WTC11 (cell line): Measurements from ENCODE around the gene SIK2. TPM values are rescaled to one million over a fixed set of nuclear protein-coding genes. Genes with fewer than 3 reads are reported as not detected.
"Not testable (repeated sequence)": the region's sequence is repeated elsewhere in the genome, so short reads cannot be mapped to it uniquely, and the experiment has no call there.

Source experiments
- ATAC-seq: fragments of 200-7000 bp; cut with Tn5 transposase; 2 replicates; pipeline ENCODE4 v1.10.0; 2021; ENCODE audit warnings: mild to moderate bottlenecking, moderate library complexity
- CTCF ChIA-PET: fragments of 300-600 bp; sonication (Branson Sonifier 250); formaldehyde crosslinking; loops from one replicate; lab custom pipeline; 2021; ENCODE audit warnings: antibody characterized with exemption; lab: Charles Lee
- POLR2A ChIA-PET: fragments of 350-600 bp; sonication (Branson Sonifier 250); formaldehyde crosslinking; loops from one replicate; lab custom pipeline; 2021; ENCODE audit warnings: antibody characterized with exemption; lab: Charles Lee
- DNase-seq: peaks from one replicate; pipeline ENCODE4 v3.0.0; 2021; ENCODE audit warnings: low spot score
- H3K27ac Mint-ChIP-seq: 2 replicates; pipeline ENCODE4 v1.8.0; 2021; ENCODE audit warnings: mixed read lengths
- H3K27me3 Mint-ChIP-seq: 2 replicates; pipeline ENCODE4 v1.8.0; 2021; ENCODE audit warnings: low read depth, mild to moderate bottlenecking, moderate library complexity, mixed read lengths
- H3K36me3 Mint-ChIP-seq: 2 replicates; pipeline ENCODE4 v1.8.0; 2021; ENCODE audit warnings: mixed read lengths
- H3K4me1 Mint-ChIP-seq: 2 replicates; pipeline ENCODE4 v1.8.0; 2022; ENCODE audit warnings: mixed read lengths
- H3K4me3 Mint-ChIP-seq: 2 replicates; pipeline ENCODE4 v1.8.0; 2021; ENCODE audit warnings: mild to moderate bottlenecking, moderate library complexity, mixed read lengths
- H3K9me3 Mint-ChIP-seq: 2 replicates; pipeline ENCODE4 v1.8.0; 2021; ENCODE audit warnings: mixed read lengths
- ATF1 ChIP-seq: sonication (generic); formaldehyde crosslinking; IDR thresholded peaks from 2 replicates; pipeline ENCODE4 v1.8.1; 2023; ENCODE audit warnings: mild to moderate bottlenecking, moderate library complexity, missing genetic modification reagents
- CREB1 ChIP-seq: sonication (generic); formaldehyde crosslinking; IDR thresholded peaks from 2 replicates; pipeline ENCODE4 v1.8.0; 2023; ENCODE audit warnings: mild to moderate bottlenecking, missing genetic modification reagents
- ELF4 ChIP-seq: sonication (generic); formaldehyde crosslinking; IDR thresholded peaks from 2 replicates; pipeline ENCODE4 v1.8.1; 2022; ENCODE audit warnings: low read depth, mild to moderate bottlenecking, moderate library complexity, missing genetic modification reagents
- EMX1 ChIP-seq: fragments of 250-450 bp; sonication (Bioruptor Pico); IDR thresholded peaks from 2 replicates; pipeline ENCODE4 v1.8.0; 2021; ENCODE audit warnings: mild to moderate bottlenecking
- ERG ChIP-seq: fragments of 250-450 bp; sonication (Bioruptor Pico); IDR thresholded peaks from 2 replicates; pipeline ENCODE4 v1.8.0; 2021; ENCODE audit warnings: mild to moderate bottlenecking
- GRHL2 ChIP-seq: fragments of 250-450 bp; sonication (Bioruptor Pico); IDR thresholded peaks from 2 replicates; pipeline ENCODE4 v1.8.0; 2022; ENCODE audit warnings: mild to moderate bottlenecking, moderate library complexity; ENCODE audit not compliant: insufficient replicate concordance, severe bottlenecking
- MYBL2 ChIP-seq: sonication (generic); formaldehyde crosslinking; IDR thresholded peaks from 2 replicates; pipeline ENCODE4 v1.8.1; 2023; ENCODE audit warnings: mild to moderate bottlenecking, moderate library complexity, missing genetic modification reagents
- NFATC4 ChIP-seq: fragments of 250-450 bp; sonication (Bioruptor Pico); IDR thresholded peaks from 2 replicates; pipeline ENCODE4 v1.9.0; 2021; ENCODE audit warnings: mild to moderate bottlenecking
- NR3C1 ChIP-seq: sonication (generic); formaldehyde crosslinking; conservative IDR thresholded peaks from 2 replicates; pipeline ENCODE4 v1.8.1; 2023; ENCODE audit warnings: low read depth, mild to moderate bottlenecking, missing genetic modification reagents
- SMAD3 ChIP-seq: sonication (generic); formaldehyde crosslinking; IDR thresholded peaks from 2 replicates; pipeline ENCODE4 v1.8.0; 2022; ENCODE audit warnings: missing genetic modification reagents, mild to moderate bottlenecking, borderline replicate concordance
- STAT6 ChIP-seq: sonication (generic); formaldehyde crosslinking; conservative IDR thresholded peaks from 2 replicates; pipeline ENCODE4 v1.8.1; 2023; ENCODE audit warnings: mild to moderate bottlenecking, low read depth, missing genetic modification reagents, moderate library complexity
- TCF7 ChIP-seq: sonication (generic); formaldehyde crosslinking; IDR thresholded peaks from 2 replicates; pipeline ENCODE4 v1.8.0; 2022; ENCODE audit warnings: mild to moderate bottlenecking, low read depth, missing genetic modification reagents, moderate library complexity
- TEAD1 ChIP-seq: sonication (generic); formaldehyde crosslinking; IDR thresholded peaks from 2 replicates; pipeline ENCODE4 v1.8.0; 2022; ENCODE audit warnings: mild to moderate bottlenecking, missing genetic modification reagents
- TP53 ChIP-seq: sonication (generic); formaldehyde crosslinking; IDR thresholded peaks from 2 replicates; pipeline ENCODE4 v1.8.1; 2023; ENCODE audit warnings: mild to moderate bottlenecking, missing genetic modification reagents
- ZBTB21 ChIP-seq: sonication (generic); formaldehyde crosslinking; IDR thresholded peaks from 2 replicates; pipeline ENCODE4 v1.8.1; 2023; ENCODE audit warnings: mild to moderate bottlenecking, missing genetic modification reagents, borderline replicate concordance
- ZBTB43 ChIP-seq: sonication (generic); formaldehyde crosslinking; IDR thresholded peaks from 2 replicates; pipeline ENCODE4 v1.8.1; 2023; ENCODE audit warnings: mild to moderate bottlenecking, missing genetic modification reagents
- ZNF138 ChIP-seq: sonication (generic); formaldehyde crosslinking; conservative IDR thresholded peaks from 2 replicates; pipeline ENCODE4 v1.8.1; 2022; ENCODE audit warnings: mild to moderate bottlenecking, moderate library complexity, missing genetic modification reagents
- ZNF263 ChIP-seq: sonication (generic); formaldehyde crosslinking; IDR thresholded peaks from 2 replicates; pipeline ENCODE4 v1.8.1; 2022; ENCODE audit warnings: low read depth, mild to moderate bottlenecking, moderate library complexity, missing genetic modification reagents
- ZNF317 ChIP-seq: sonication (generic); formaldehyde crosslinking; IDR thresholded peaks from 2 replicates; pipeline ENCODE4 v1.8.1; 2023; ENCODE audit warnings: low read depth, mild to moderate bottlenecking, moderate library complexity, missing genetic modification reagents, borderline replicate concordance
- ZNF396 ChIP-seq: fragments of 250-450 bp; sonication (Bioruptor Pico); IDR thresholded peaks from 2 replicates; pipeline ENCODE4 v1.8.0; 2021; ENCODE audit warnings: mild to moderate bottlenecking, moderate library complexity, borderline replicate concordance
- total RNA-seq: library from RNA; stranded (reverse); gene quantifications from 3 replicates; pipeline ENCODE4 v1.2.3, GENCODE V29; 2021
- TF ChIP-seq, protein P1 (sequence below): sonication (generic); formaldehyde crosslinking; IDR thresholded peaks from 2 replicates; pipeline ENCODE4 v1.8.1; 2023; ENCODE audit warnings: mild to moderate bottlenecking, missing genetic modification reagents, moderate library complexity
- TF ChIP-seq, protein P2 (sequence below): sonication (generic); formaldehyde crosslinking; IDR thresholded peaks from 2 replicates; pipeline ENCODE4 v1.8.0; 2023; ENCODE audit warnings: mild to moderate bottlenecking, missing genetic modification reagents
- TF ChIP-seq, protein P3 (sequence below): sonication (generic); formaldehyde crosslinking; IDR thresholded peaks from 2 replicates; pipeline ENCODE4 v1.8.0; 2022; ENCODE audit warnings: mild to moderate bottlenecking, missing genetic modification reagents

Gene SIK2
- total RNA-seq, 1 experiment from 2014 or later, result 7.2 TPM

GRCh38 chr11:111644922-111645321 is 42.7 kb downstream of the SIK2 start:
- peaks cover 17% of the 10 kb centered on the region for H3K4me1 Mint-ChIP-seq
- H3K4me3 Mint-ChIP-seq, result no peak overlapping the region
- no peaks in the 10 kb centered on the region for H3K9me3 Mint-ChIP-seq
- POLR2A ChIA-PET, result no interaction called here
- H3K36me3 Mint-ChIP-seq, result no peaks in the 10 kb centered on the region
- TF ChIP-seq ZBTB21 (CRISPR knock-in tag) (no peak), ATF1 (CRISPR knock-in tag) (no peak), NR3C1 (no peak), GRHL2 (CRISPR knock-in tag) (no peak), STAT6 (CRISPR knock-in tag) (no peak), ZBTB43 (no peak), NFATC4 (CRISPR knock-in tag) (no peak)
- TF ChIP-seq, protein P1, sequence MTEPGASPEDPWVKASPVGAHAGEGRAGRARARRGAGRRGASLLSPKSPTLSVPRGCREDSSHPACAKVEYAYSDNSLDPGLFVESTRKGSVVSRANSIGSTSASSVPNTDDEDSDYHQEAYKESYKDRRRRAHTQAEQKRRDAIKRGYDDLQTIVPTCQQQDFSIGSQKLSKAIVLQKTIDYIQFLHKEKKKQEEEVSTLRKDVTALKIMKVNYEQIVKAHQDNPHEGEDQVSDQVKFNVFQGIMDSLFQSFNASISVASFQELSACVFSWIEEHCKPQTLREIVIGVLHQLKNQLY, result no peak
- TF ChIP-seq, all 79 proteins: peak for 0
- H3K27me3 Mint-ChIP-seq, result no peaks in the 10 kb centered on the region
- H3K27ac Mint-ChIP-seq, result no peak overlapping the region
- no peak for ATAC-seq
- CTCF ChIA-PET, result no interaction called here
- DNase-seq, result no peak

GRCh38 chr11:111645657-111646316 is 43.5 kb downstream of the SIK2 start:
- ATAC-seq, result no peak
- Mint-ChIP-seq H3K4me1 (peaks cover 14% of the 10 kb centered on the region), H3K4me3 (no peak overlapping the region), H3K27me3 (no peaks in the 10 kb centered on the region), H3K27ac (no peak overlapping the region), H3K36me3 (no peaks in the 10 kb centered on the region), H3K9me3 (no peaks in the 10 kb centered on the region)
- TF ChIP-seq CREB1 (CRISPR knock-in tag) (no peak), TCF7 (CRISPR knock-in tag) (no peak), ZNF317 (CRISPR knock-in tag) (no peak), MYBL2 (no peak), SMAD3 (no peak), ELF4 (CRISPR knock-in tag) (no peak), ZBTB21 (CRISPR knock-in tag) (no peak), EMX1 (CRISPR knock-in tag) (no peak), TP53 (no peak), TEAD1 (CRISPR knock-in tag) (no peak), ERG (CRISPR knock-in tag) (no peak), ZNF396 (no peak), ZNF138 (CRISPR knock-in tag) (no peak), ZNF263 (CRISPR knock-in tag) (no peak)
- TF ChIP-seq, protein P2, sequence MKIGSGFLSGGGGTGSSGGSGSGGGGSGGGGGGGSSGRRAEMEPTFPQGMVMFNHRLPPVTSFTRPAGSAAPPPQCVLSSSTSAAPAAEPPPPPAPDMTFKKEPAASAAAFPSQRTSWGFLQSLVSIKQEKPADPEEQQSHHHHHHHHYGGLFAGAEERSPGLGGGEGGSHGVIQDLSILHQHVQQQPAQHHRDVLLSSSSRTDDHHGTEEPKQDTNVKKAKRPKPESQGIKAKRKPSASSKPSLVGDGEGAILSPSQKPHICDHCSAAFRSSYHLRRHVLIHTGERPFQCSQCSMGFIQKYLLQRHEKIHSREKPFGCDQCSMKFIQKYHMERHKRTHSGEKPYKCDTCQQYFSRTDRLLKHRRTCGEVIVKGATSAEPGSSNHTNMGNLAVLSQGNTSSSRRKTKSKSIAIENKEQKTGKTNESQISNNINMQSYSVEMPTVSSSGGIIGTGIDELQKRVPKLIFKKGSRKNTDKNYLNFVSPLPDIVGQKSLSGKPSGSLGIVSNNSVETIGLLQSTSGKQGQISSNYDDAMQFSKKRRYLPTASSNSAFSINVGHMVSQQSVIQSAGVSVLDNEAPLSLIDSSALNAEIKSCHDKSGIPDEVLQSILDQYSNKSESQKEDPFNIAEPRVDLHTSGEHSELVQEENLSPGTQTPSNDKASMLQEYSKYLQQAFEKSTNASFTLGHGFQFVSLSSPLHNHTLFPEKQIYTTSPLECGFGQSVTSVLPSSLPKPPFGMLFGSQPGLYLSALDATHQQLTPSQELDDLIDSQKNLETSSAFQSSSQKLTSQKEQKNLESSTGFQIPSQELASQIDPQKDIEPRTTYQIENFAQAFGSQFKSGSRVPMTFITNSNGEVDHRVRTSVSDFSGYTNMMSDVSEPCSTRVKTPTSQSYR (CRISPR knock-in tag), result no peak
- TF ChIP-seq, protein P3, sequence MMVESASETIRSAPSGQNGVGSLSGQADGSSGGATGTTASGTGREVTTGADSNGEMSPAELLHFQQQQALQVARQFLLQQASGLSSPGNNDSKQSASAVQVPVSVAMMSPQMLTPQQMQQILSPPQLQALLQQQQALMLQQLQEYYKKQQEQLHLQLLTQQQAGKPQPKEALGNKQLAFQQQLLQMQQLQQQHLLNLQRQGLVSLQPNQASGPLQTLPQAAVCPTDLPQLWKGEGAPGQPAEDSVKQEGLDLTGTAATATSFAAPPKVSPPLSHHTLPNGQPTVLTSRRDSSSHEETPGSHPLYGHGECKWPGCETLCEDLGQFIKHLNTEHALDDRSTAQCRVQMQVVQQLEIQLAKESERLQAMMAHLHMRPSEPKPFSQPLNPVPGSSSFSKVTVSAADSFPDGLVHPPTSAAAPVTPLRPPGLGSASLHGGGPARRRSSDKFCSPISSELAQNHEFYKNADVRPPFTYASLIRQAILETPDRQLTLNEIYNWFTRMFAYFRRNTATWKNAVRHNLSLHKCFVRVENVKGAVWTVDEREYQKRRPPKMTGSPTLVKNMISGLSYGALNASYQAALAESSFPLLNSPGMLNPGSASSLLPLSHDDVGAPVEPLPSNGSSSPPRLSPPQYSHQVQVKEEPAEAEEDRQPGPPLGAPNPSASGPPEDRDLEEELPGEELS (CRISPR knock-in tag), result no peak
- DNase-seq, result no peak
- ChIA-PET POLR2A (no interaction called here), CTCF (no interaction called here)

GRCh38 chr11:111651336-111651735 is 49.1 kb downstream of the SIK2 start:
- H3K4me1 Mint-ChIP-seq, H3K27me3 Mint-ChIP-seq, H3K27ac Mint-ChIP-seq, DNase-seq, ATAC-seq, H3K9me3 Mint-ChIP-seq, CTCF ChIA-PET, POLR2A ChIA-PET, H3K36me3 Mint-ChIP-seq, H3K4me3 Mint-ChIP-seq: not testable (repeated sequence)
